GM06990 (cell line): Measurements from ENCODE around the gene ATG13.

ENCODE experiments used
- DNase-seq: peaks from one replicate; pipeline ENCODE4 v3.0.0-alpha.2; 2011; ENCODE audit not compliant: insufficient read length; ENCODE audit errors: extremely low read depth
- H3K27me3 ChIP-seq: replicated peaks from 2 replicates; pipeline ENCODE4 v1.6.0; 2011; ENCODE audit warnings: low read length; ENCODE audit not compliant: control insufficient read depth, insufficient read depth
- H3K36me3 ChIP-seq: 2 replicates; pipeline ENCODE4 v1.5.1; 2011; ENCODE audit warnings: low read length; ENCODE audit not compliant: control insufficient read depth, insufficient read depth
- H3K4me3 ChIP-seq: replicated peaks from 2 replicates; pipeline ENCODE4 v1.5.1; 2011; ENCODE audit warnings: low read depth, mild to moderate bottlenecking, control low read depth, low read length
- CTCF ChIP-seq: IDR thresholded peaks from 2 replicates; pipeline ENCODE4 v1.5.1; 2011; ENCODE audit warnings: low read length, control low read depth, mild to moderate bottlenecking, inconsistent platforms; ENCODE audit not compliant: insufficient read depth, poor library complexity, severe bottlenecking

The ATG13 gene

DNA sequence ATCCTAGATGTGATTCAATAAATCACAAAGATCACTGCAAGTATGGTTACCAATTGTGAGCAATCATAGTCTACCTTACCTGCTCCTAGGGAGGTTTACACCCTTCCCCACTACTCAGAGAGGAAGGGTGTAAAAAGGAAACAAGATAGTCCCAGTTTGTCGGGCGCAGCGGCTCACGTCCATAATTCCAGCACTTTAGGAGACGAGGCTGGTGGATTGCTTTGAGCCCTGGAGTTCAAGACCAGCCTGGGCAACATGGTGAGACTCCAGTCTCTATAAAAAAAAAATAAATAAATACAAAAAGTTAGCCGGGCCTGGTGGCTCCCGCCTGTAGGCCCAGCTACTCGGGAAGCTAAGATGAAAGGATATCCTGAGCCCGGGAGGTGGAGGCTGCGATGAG lies 22.6 kb upstream of the ATG13 start:
- Histone ChIP-seq H3K36me3 (no peaks in the 10 kb centered on the region), H3K27me3 (no peaks in the 10 kb centered on the region), H3K4me3 (no peak overlapping the region)
- no peak for DNase-seq
- no peak for TF ChIP-seq CTCF

GRCh38 chr11:46597155-46597554 lies 20.2 kb upstream of the ATG13 start:
- DNase-seq = no peak
- H3K4me3 ChIP-seq = no peak overlapping the region
- TF ChIP-seq CTCF = no peak
- no peaks in the 10 kb centered on the region for H3K36me3 ChIP-seq
- H3K27me3 ChIP-seq = no peaks in the 10 kb centered on the region

- TF ChIP-seq CTCF = no peak
- no peaks in the 10 kb centered on the region for H3K27me3 ChIP-seq
- no peak overlapping the region for H3K4me3 ChIP-seq
- DNase-seq = no peak
- no peaks in the 10 kb centered on the region for H3K36me3 ChIP-seq
Measured at GRCh38 chr11:46597609-46598219, 19.6 kb upstream of the ATG13 start.

- H3K27me3 ChIP-seq = no peaks in the 10 kb centered on the region
- peaks cover 2% of the 10 kb centered on the region; the same call in 1 of the 2 replicates for H3K36me3 ChIP-seq
Measured at GRCh38 chr11:46599340-46600193, 17.8 kb upstream of the ATG13 start.

GRCh38 chr11:46600194-46600960 lies 17.0 kb upstream of the ATG13 start:
- DNase-seq = no peak
- Histone ChIP-seq H3K36me3 (peaks cover 2% of the 10 kb centered on the region; the same call in 1 of the 2 replicates), H3K27me3 (no peaks in the 10 kb centered on the region), H3K4me3 (no peak overlapping the region)
- no peak for TF ChIP-seq CTCF

More at GRCh38 chr11:46599340-46600193, 17.8 kb upstream of the ATG13 start:
- TF ChIP-seq CTCF = no peak
- H3K4me3 ChIP-seq = no peak overlapping the region
- no peak for DNase-seq
